HG02884 (cell line): Measurements from ENCODE around the gene PTPRA.
"Not testable (repeated sequence)": the region's sequence is repeated elsewhere in the genome, so short reads cannot be mapped to it uniquely, and the experiment has no call there.

Experiments
- ATAC-seq: cut with Tn5 transposase; IDR thresholded peaks from one replicate; pipeline ENCODE4 v1.9.1; 2021; ENCODE audit warnings: mild to moderate bottlenecking, moderate library complexity; ENCODE audit not compliant: unreplicated experiment

The PTPRA gene

GRCh38 chr20:2873010-2873746, at the start of gene PTPRA:
Gene PTPRA, plus strand, starts transcription at chr20:2873481. Its CDS starts 90,797 bp downstream, at chr20:2964278.
- peak; percentile 89 for ATAC-seq

DNA sequence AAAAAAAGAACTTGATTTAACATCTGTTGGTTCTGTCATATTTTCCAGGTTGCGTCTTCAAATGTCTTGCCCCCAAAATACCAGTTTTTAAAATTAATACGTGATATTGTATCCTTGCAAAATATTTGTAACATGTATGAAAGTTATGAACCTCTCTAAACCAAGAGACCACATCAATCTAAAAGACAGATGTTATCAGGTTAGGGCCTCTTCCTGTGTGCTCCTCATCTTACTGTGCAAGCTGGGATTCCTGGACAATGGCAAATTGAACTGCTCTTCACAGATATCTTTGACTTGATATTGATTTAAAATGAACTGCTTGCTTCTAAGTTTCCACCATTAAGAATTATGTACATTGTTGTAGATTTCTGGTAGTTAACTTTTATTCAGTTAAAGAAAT, 47.5 kb upstream of the PTPRA start:
- ATAC-seq: no peak

DNA sequence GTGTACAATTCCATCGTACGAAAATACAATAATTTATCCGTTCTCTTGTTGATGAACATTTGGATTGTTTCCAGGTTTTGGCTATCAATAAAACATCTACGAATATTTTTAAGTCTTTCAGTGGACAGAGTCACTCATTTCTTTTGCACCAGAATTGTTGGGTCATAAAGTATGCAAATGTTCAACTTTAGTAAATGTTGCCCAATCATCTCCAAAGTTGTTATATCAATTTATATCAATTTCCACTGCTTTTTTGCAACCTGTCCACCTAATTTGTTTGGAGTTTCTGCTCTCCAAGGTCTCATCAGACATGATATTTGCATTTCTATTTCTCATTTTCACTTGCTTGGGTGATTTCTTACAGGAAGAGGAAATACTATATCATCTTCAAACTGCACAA, 46.6 kb upstream of the PTPRA start:
- no peak for ATAC-seq

DNA sequence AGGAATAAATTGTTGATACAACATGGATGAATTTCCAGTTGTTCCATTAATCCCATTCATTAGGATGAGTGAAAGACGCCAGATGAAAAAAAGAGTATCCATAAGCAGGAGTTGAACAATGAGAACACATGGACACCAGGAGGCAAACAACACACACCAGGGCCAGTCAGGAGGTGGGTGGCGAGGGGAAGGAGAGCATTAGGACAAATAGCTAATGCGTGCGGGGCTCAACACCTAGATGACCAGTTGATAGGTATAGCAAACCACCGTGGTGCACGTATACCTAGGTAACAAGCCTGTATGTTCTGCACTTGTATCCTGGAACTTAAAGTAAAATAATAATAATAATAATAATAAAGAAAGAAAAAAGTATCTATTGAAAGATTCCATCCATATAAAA, 43.9 kb upstream of the PTPRA start:
- no peak for ATAC-seq

DNA sequence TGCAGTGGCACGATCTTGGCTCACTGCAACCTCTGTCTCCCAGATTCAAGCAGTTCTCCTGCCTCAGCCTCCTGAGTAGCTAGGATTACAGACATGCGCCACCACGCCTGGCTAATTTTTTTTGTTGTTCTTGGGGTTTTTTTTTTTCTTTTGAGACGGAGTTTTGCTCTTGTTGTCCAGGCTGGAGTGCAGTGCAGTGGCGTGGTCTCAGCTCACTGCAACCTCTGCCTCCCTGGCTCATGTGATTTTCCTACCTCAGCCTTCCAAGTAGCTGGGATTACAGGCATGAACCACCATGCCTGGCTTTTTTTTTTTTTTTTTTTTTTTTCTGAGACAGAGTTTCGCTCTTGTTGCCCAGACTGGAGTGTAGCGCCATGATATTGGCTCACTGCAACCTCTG, 42.1 kb upstream of the PTPRA start:
- ATAC-seq: not testable (repeated sequence)

GRCh38 chr20:2833761-2834160, 39.5 kb upstream of the PTPRA start:
- ATAC-seq: no peak

GRCh38 chr20:2834401-2835110, 38.7 kb upstream of the PTPRA start:
- ATAC-seq: no peak

- no peak for ATAC-seq
Measured at GRCh38 chr20:2835331-2835796, 37.9 kb upstream of the PTPRA start.

DNA sequence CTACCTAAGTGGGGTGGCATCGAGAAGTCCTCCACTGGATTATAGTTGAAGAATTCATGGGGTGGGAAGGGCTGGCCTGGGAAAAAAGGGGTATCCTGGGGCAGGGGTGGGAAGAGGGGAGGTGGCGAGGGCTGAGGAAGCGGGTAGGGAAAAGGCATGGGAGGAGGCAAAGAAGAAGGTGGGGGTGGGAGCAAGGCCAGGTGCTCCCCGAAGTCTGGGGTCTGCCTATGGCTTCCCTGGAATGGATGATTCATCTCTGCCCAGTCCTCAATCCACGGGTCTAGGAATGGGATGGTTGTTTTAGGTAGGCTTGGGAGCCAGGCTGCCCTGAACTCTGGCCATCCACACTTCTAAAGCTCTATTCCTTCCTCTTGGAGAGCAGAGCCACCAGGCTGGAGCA, 37.2 kb upstream of the PTPRA start:
- no peak for ATAC-seq

GRCh38 chr20:2837221-2837960, 35.9 kb upstream of the PTPRA start:
- ATAC-seq: no peak

DNA sequence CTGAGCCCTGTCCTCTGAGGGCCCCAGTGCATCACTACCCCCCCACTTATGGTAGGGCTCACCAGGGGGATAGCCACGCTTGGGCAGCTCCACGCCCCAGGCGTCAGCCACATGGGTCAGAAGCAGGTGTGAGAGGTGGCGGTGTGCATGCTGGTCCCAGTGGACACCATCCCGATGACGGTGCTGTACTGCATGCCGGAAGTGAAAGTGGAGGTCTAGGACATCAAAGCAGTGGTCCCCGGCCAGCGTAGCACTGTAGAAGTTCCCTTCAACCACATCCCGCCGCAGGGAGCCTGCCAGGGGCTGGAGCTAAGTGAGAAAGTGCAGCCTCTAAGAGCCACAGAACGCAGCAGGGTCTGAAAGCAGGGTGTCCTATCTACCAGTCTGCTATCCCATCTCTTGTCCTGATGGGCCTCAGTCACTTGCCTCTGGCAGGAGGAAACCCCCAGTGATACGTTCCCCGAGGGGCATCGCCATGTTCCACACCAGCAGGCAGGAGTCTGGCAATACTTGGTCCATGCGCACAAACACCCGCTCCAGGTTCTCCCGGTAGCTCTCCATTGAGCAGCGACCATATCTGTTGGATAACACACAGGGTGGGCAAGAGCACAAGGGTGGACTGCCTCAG, 35.0 kb upstream of the PTPRA start:
- ATAC-seq: no peak

- no peak for ATAC-seq
Measured at GRCh38 chr20:2838847-2839671, 34.2 kb upstream of the PTPRA start.

DNA sequence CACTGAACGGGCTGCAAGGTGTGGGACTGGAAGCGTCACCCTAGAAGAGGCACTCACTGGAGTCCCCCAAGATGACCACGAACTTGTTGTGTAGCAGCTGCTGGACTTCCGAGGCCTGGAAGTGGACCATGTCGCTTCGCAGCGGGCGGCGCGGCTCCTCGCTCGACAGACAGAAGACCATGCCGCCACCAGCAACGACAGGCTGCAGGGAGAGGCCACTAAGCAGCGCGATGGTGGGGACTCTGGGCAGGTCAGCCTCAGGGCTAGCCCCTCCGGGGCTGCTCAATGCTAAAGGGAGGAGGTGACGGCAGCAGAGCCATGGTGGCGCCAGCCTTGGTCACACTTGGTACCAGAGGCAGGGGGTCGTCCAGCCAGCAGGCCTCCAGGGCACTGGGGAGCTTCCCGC, 33.5 kb upstream of the PTPRA start:
- ATAC-seq: no peak

DNA sequence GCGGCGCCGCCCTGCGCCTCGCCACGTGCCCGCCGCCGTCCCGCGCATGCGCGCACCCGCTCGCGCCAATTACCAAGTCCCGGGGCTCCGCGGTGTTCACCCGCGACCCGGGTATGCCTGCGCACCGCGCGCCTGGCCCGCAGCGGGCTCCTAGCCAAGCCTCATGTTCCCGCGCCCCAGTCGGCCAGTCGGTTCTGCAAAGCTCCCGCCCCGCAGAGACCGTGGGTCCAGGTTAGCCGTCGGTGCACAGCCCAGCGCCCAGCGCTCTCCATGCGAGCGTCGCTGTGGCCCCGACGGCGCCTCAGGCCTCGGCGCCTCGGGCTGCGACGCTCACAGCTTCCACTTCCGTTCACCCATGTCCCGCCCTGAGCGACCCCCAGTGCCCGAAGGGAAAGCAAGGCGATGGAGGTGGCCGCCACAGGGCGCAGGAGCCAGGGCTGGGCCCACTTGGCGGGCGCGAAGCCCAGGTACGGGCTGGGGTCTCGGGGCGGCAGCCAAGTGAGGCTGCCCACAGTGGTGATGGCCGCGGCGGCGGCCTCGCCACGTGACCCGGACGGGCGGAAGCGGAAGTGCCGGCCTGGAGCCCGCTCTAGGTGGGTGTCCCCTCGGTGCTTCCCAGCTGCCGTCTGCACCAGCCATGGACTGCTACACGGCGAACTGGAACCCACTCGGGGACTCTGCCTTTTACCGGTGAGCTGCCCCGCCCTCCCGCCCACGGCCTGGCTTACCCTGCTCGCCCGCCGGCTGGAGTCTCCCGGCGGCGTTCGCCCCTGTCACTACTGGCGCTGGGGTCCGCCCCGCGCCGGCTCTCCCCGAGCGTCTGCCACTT, 32.9 kb upstream of the PTPRA start, which contains the start of the genes PCED1A and VPS16:
Gene PCED1A, minus strand, starts transcription at position 518 of the 829 bp plus-strand sequence. CDS start 743 bp downstream, outside the sequence.
Gene VPS16, plus strand, starts transcription at position 608 of the 829 bp plus-strand sequence. Its CDS starts 30 bp downstream, at position 638.
- ATAC-seq: peak; percentile 92

DNA sequence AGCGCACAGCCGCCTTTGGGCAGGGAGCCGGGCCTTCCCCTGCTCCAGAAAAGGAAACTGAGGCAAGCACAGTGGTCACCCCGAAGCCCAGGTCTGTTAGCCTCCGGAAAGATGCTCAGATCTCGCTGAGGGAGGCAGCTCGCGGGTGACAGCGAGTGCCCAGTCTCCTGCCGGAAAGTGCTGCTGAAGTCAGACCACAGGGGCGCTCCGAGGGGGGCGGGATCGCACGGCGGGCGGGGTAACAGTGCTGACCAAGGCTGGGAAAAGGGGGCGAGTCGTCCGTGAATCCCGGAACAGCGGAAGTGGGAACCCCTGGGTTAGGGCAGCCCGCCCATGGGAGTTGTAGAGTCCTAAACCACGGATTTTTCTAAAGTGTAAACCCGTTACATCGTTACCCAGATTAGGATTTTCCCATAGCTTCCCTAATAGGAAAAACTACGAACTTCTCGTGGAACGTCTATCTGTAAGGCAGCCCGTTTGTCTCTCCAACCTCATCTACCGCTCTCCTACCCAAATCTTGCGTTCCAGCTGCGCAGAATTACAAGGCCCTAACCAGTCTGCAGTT, 32.2 kb upstream of the PTPRA start:
- peak; percentile 27 for ATAC-seq

- ATAC-seq: no peak
Measured at GRCh38 chr20:2845607-2846006, 27.7 kb upstream of the PTPRA start.

- ATAC-seq: no peak
Measured at GRCh38 chr20:2846698-2847097, 26.6 kb upstream of the PTPRA start.

GRCh38 chr20:2847802-2848201, 25.5 kb upstream of the PTPRA start:
- ATAC-seq: no peak

GRCh38 chr20:2849529-2849928, 23.8 kb upstream of the PTPRA start:
- ATAC-seq: no peak
